HS-5 (cell line): ENCODE data around the gene SLC12A7.
"Not testable (repeated sequence)": the region's sequence is repeated elsewhere in the genome, so short reads cannot be mapped to it uniquely, and the experiment has no call there.

ENCODE experiments used
- DNase-seq: peaks from one replicate; pipeline ENCODE4 v3.0.0-alpha.2; 2012; ENCODE audit warnings: low read depth

SLC12A7 gene

DNA sequence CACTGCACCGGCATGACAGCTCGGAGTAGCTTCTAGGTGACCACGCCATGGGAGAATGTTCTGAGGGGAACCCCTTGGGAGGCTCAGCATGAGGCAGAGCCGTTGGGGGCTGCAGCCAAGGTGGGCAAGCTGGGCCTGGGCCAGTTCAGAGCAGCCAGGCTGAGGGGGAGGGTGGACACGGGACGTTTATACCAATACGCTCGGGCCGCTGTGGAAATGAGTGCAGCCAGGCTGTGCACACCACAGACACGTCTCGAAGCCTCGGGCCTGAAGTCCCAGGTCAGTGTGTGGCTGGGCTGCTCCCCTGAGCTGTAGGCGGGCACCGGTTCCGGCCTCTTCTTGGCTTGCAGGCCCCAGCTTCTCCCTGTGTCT, 28.9 kb upstream of the SLC12A7 start:
- no peak for DNase-seq

DNA sequence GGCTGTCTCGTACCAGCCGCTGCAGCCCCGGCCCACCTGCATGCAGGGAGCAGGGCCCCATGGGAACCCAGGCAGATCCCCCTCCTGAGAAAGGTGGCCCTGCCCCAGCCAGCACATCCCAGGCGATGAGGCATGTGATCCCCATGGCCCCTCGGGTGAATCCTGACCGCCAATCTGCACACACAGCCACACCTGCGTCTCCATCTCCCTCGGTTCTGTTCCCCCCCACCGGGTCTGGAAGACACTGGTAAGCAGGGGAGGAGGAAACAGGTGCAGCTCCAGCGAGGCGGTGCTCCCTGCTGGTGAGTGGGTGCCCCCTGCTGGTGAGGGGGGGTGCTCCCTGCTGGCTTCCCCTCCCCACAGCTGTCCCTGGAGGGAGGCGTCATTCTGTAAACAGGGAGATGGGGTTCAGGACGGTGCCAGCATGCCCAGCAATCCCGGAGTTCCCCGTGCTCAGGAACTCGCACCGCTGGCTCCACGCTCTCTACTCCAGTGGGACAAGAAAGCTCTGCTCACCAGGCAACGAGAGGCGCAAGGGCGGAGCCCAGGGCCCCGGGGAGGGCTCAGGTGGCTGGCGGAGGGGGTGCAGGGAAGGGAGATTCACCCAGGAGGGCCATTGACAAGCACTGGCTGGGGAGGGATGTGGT, 28.4 kb upstream of the SLC12A7 start:
- no peak for DNase-seq

DNA sequence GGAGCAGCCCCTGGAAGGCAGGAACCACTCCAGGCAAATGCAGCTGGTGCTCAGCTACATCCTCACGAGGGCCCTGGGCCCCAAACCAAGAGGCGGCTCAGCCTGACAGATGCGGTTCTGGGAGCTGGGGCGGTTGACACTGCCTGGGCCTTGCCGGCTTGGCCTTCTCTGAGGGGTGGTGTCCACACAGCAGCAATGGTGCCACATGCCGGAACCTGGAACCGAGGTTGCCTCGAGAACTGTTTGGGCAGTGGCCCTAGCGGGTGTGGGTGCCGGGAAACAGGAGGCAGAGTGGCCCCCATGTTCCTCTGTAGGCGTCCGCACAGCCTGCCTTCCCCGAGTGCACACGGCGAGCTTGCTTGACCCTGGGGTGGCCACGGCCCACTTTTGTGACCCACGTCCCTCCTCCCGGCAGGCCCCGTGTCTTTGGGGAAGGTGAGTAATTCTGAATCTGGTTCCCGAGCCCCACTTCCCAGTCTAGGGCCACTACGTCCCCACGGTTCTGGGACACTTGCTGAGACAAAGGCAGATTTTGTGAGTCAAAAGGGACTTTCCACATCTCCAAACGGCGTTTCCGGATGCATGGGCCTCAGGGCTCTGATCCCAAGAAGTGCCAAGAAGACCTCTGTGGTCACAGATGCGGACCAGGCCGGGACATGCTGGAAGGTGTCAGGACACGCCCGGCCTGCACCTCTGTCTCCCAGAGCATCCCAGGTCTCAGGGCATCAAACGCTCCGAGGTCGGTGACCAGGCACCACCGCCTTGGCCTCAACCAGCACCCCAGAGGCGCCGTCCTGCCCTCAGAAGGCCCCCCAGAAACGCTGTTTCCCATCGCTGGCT, 27.7 kb upstream of the SLC12A7 start:
- DNase-seq: no peak

DNA sequence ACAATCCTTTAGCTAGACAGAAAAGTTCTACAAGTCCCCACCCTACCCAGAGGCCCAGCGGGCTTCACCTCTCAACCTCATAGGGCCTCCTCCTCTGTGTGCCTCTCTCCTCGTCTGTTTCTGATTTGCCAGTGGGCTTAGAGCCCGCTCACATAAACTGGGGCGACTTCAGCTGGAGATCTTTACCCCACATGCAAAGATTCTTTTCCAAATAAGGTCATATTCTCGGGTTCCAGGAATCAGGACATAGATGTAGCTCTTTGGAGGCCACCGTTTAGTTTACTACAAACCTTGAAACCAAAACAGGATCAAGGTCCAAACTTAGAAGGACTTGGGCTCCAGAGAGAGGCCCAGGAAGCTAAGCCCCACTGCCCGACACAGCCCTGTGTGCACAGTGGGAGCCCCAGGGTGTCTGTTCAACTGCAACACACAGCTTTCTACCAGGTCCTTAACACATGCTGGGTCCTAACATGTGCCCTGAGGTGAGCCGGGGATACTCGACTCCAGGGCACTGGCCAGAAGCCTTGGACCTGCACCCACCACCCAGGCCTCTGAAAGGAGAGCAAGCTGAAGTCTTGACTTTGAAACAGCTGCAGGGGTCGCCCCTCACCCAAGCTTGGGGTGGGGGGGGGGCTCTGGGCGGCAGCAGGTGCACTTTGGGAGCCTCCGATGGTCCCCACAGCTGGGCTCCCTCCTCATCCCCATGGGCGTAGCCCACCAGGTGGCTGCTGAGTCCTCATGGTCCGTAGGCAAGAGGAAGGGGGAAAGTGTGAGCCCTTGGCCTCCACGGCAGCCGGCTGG, 26.8 kb upstream of the SLC12A7 start:
- DNase-seq: no peak

DNA sequence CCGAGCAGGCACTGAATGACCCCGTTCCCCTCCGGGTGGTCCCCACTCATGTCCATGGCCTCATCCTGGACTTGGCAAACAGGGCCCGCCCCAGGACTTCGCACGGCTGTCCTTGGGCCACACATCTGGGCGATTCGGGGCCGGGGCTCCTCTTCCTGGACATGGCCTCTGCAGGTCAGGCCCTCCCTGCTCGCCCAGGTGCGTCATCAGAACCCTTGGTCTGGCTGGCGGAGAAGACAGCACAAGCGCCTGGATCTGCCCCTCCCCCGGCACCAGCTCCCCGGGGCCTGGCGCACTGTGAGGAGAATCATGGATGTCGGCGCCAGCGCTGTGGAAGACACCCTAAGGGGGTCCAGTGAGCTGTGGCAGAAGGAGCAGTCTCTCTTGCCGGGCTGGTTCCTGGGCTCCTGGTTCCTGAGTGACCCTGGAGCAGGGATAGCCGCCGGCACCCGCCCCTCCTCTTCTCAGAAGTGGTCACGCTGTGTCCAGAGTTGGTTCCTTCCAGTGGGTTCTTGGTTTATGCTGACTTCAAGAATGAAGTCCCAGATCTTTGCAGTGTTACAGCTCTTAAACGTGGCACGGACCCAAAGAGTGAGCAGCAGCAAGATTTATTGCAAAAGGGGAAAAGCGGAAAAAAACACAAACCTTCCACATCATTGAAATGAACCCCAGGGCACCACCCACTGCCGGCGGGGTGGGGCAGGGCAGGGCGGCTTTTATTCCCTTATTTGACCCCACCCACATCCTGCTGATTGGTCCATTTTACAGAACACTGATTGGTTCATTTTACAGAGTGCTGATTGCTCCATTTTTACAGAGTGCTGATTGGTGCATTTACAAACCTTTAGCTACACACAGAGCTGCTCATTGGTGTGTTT, 25.9 kb upstream of the SLC12A7 start:
- DNase-seq: no peak

DNA sequence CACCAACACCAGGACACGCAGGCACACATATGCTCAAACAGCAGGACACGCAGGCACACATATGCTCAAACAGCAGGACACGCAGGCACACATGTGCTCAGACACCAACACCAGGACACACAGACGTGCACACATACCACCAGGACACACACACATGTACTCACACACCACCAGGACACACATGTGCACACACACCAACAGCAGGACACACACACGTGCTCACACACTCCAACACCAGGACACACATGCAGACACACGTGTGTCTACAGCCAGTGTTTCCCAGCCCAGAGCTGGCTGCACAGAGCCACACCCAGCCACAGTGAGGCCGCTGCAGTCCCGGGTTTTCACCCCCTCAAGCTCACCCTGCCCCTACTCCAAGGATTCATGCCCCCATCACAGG, 25.0 kb upstream of the SLC12A7 start:
- no peak for DNase-seq

DNA sequence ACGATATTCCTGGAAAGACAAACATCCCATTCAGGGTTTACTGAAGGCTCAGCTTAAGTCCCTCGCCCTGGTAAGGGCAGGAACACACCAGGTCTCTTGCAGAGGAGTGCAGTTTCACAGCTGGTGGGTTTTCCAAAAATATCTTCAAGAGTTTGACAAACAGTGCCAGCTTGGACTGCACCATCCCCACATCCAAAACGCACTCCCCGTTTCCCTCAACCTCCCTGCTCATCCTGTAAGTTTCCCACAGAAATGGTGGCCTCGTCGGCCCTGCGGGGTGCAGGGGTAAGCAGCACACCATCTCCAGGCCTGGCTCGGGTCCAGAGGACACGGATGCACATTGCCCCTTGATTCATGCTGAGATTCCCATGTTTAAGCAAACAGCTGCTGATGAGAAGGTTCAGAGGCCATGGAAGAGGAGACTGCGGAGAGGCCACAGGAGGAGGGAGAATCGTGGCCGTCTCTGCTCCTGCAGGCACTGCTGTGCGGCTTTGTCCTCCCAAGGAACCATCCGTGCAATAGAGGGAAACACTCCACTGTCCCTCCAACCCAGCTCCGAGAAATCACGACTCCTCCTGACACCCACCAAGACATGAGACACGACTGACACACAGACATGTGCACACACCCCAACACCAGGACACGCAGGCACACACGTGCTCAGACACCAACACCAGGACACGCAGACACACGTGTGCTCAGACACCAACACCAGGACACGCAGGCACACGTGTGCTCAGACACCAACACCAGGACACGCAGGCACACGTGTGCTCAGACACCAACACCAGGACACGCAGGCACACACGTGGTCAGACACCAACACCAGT, 24.0 kb upstream of the SLC12A7 start:
- no peak for DNase-seq

DNA sequence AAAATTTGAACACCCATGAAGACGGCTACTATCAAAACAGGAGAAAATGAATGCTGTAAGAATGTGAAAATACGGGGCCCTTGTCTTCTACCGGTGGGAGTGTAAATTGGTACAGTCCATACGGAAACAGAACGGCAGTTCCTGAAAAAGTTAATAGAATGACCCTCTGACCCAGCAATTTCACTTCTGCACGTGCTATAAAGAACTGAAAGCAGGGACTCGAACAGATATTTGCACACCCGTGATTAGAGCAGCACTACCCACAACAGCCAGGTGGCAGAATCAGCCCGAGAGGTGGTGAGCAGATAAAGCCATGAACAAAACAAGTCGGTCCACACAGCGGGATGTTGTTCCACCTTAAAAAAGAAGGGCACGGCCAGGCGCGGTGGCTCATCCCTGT, 22.6 kb upstream of the SLC12A7 start:
- no peak for DNase-seq

DNA sequence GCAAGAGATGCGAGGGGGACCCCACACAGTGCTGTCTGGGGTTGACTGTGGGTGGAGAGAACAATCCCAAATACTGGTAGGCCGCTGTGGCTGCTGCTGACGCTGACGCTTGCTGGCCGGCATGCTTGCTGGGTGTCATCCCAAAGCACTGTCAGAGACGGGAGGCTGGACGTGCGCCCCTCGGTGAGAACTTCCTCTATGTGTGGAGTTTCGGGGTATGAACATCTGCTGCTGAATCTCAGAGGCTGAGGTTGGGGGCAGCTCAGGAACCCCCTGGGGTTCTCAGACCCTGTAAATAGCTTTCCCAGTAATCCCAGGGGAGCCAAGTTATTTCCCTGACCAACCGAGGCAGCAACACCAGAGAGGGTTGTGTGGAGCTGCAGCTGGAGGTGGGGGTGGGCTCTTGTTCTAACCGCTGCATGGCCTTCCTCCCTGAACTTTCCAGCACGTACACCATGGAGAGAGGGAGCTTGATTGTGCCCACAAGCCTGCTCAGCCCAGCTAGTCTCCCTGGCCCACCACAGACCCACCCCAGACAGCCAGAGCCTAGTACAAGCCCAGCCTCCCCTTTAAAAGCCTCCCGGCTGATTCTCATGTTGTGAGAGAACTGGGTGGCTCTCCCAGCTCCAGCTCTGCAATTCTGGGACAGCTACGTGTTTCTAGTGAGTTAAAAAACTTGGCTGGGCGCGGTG, 21.8 kb upstream of the SLC12A7 start:
- no peak for DNase-seq

DNA sequence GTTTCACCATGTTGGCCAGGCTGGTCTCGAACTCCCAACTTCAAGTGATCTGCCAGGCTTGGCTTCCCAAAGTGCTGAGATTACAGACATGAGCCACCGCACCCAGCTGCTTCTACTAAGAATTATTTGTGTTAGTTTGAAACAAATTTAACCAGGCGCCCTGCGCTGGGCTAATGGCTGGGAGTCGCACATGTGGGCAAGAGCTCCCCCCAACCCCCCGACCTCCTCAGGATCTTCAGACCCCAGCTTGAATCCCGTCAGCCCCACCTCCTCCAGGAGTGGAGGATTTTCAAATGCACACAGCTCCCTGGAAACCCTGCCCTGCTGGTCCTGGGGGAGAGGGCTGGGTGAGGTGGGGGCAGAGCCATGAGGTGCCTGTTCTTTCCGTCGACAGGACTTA, 21.2 kb upstream of the SLC12A7 start:
- DNase-seq: no peak

DNA sequence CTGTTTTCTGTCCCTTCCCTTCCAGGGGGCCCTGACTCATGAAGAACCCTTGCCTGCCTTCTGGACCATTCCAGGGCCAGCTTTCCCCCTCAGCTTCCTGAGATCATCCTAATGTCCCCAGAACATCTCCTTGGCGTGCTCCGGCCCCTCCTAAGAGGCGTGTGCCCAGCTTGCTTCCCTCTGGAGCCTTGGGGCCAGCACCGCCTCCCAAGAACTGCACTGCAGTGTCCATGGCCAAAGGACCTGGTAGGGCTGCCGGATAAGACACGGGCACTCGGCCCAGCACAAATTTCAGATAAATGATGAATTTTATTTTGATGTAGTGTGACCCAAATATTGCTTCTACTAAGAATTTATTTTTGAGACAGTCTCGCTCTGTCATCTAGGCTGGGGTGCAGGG, 20.7 kb upstream of the SLC12A7 start:
- no peak for DNase-seq

DNA sequence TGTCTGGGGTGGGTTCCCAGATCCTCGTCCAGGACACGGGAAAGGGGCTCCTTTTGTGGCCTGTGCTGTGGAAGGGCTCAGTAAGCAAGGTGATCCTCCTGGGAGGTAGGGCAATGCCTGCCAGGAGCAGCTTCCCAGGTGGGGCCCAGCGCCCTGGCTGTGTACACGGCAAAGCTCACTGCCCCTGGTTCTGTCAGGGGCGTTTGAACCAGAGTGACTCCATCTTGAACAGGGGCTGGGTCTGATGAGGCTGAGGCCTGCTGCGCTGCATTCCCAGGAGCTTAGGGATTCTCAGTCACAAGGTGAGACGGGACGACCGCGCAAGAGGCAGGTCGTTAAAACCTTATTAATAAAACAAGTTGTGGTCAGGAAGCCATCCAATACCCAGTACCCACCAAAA, 19.9 kb upstream of the SLC12A7 start:
- DNase-seq: no peak

DNA sequence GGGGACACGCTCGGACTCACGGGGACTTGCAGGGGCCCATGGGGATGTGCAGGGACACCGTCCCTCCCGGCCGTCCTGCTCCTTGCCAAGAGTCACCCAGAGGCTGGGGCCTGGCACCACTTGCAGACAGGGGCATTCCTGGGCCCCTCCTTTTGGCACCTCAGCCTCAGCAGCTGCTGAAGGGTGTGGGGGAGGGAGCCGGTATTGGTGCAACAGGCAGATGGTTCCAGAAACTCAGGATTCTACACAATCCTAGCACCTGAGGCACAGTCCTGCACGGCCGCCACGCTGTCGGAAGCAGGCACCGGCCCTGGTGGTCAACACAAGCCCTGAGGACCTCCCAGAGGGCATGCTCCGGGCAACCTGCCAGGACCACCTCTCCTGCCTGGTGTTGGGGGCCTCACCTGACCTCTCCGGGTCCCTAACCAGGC, 19.3 kb upstream of the SLC12A7 start:
- DNase-seq: no peak

DNA sequence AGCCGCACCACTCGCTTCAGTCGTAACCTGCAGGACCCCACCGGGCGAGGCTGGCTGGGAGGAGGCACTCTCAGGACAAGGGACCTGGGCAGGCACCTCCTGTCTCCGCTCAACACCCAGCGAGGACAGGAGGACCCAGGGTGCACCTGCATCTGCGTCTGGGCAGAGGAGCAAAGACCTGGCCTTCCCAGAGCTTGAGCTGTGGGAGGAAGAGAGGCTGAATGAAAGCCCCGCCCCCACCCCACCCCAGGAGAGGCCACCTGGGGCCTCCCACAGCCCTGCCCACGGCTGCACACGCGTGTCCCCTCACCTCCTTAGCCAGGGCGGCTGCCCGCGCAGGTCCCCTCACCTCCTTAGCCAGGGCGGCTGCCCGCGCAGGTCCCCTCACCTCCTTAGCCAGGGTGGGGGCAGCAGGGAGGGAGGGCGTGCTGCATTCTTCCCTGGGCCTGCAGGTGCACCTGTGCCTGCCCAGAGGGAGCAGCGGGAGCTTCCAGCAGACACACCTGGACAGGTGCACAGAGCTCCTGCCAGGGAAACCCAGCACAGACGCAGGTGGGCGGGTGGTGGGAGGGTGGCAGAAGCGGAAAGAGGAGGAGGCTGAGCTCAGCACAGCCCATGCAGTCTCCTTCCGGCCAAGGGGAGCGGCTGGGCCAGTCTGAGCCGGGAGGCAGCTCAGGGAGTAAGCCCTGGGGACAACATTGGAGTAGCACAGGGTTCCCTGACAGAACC, 18.5 kb upstream of the SLC12A7 start:
- no peak for DNase-seq

DNA sequence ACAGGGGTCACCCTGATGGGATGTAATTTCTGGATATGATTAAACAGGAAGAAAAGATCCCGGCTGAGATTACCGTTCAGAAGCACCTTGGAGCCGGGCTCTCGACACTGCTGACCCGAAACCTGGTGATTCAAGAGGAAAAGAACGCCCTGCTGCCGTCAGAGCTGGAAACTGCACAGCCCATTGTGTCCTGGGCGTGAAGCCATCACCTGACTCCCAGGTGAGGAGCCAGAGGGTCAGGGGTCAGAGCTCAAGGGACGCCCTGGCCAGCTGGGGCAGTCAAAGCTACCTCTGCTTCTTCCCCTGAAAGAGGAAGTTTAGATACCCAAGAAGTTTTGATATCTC, 17.8 kb upstream of the SLC12A7 start:
- no peak for DNase-seq

DNA sequence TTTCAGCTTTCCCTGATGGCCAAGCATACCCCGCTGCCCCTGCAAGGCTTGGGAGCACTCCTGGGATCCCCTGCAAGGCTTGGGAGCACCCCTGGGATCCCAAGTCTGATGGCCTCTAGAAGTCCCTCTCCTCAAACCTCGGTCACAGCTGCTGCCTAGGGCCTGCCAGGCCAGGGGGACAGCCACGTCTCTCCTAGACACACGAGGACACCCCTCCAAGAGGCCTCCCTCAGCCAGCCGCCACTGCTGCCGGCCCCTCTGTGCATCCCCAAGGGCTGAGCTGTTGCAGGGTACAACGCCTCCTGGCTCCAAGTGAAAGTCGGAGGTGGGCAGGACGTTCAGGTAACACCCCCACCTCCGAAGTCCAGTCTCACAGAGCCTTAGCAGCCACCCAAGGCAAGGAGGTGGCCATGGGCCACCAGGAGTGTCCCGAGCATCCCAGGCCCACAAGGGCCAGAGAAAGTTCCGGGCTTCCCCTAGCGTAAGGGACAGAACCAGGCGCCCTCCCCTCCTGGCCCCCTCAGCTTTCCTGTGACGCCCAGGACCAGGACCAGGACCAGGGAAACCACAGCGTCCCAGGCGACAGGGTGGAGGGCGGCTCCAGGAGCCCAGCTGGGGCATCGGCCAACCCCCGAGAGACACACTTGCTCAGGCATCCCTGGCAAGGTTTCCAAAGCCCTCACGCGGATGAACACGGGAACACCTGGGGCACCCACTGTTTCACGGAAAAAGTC, 17.3 kb upstream of the SLC12A7 start:
- no peak for DNase-seq

DNA sequence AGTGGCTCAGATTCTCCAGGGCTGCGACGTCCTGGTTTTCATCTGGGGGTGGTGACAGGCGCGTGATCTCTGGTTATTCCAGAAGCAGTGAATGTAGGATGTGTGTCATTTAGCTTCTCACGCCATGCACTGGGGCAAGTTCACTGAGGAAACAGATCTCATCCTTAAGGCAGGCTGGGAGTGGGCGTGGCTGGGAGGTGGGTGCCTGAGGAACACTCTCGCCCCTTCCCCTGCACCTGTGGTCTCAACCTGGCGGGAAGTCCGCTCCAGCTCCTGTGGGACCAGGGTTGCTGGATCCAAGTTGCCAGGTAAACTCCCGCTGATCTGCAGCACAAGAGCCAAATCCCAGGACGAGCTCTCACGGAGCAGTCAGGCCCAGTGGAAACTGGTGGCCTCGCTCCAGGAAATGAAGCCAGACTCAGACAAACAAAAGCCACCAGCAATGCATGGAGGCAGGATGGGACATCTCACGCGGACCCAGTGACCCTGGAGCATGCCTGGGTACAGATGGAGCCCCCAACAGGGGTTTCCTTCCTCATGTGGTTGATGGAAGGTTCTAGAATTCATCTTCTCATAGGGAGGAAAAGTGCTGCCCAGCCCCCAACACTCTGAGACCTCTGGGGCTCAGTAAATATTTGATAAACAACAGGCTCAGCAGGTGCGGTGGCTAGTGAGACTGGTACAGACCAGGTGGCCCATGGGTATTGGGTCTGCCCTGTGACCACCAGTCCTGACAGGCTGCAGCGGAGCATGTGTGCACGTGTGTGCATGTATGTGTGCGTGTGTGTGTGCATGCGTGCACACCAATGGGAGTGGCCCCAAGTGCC, 16.3 kb upstream of the SLC12A7 start:
- no peak for DNase-seq

DNA sequence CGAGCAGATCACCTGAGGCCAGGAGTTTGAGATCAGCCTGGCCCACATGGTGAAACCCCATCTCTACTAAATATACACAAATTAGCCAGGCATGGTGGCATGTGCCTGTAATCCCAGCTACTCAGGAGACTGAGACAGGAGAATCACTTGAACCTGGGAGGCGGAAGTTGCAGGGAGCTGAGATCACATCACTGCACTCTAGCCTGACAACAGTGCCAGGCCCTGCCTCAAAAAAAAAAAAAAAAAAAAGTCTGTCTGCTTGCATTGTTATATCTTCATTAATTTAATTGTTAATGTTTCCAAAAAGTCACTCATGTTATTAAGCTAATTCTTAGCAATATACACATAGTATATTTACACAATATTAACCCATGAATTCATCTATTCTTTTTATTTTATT, 13.8 kb upstream of the SLC12A7 start:
- DNase-seq: not testable (repeated sequence)
